ENCODE data around the gene RGL4.

RGL4 gene

DNA sequence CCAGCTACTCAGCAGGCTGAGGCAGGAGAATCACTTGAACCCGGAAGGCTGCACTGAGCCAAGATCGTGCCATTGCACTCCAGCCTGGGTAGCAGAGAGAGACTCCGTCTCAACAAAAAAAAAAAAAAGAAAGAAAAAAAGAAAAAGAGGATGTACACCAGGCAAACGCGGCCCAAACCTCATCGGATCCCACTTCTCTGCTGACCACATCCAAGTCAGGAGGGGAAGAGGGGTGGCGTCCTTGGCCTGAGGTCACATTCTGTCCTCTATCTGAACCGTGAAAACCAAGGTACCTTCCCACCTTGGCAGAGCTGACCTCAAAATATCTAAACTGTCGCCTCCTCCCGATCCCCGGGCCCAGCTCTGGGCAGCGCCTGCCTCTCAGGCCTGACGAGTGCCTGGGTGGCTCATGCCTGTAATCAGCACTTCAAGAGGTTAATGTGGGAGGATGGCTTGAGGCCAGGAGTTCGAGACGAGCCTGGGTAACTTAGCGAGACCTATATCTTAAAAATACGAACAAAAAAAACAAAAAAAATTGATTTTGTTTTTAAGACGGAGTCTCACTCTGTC lies 25.1 kb downstream of the RGL4 start:
- Histone ChIP-seq H3K36me3 (ENCODE audit: control insufficient read depth in 1 of 2, insufficient read depth in 2 of 2, low read length in 2 of 2) (peaks cover 22 to 28% of the 10 kb centered on the region in 2 experiments), H3K79me1 (ENCODE audit: low read length) (peaks cover 8% of the 10 kb centered on the region), H2BK12ac (ENCODE audit: low read length) (no peak overlapping the region), H3K14ac (ENCODE audit: low read length) (no peak overlapping the region), H2BK120ac (ENCODE audit: insufficient read depth, low read length, poor library complexity) (no peak overlapping the region), H3K23ac (ENCODE audit: low read length) (no peak overlapping the region), H4K12ac (ENCODE audit: low read depth, low read length) (no peak overlapping the region), H3K4me2 (ENCODE audit: low read length) (peak overlapping the region; percentile 0), H2AFZ (ENCODE audit: insufficient read depth, low read length, poor library complexity) (no peak overlapping the region), H3K9ac (ENCODE audit: low read length) (no peak overlapping the region), H4K8ac (ENCODE audit: low read depth, low read length) (no peak overlapping the region), H4K91ac (ENCODE audit: low read depth, low read length) (peak overlapping the region; percentile 28), H3K27me3 (ENCODE audit: insufficient read depth, low read length) (no peaks in the 10 kb centered on the region), H3K9me3 (ENCODE audit: insufficient read depth, low read depth, low read length) (no peaks in the 10 kb centered on the region), H3K4ac (ENCODE audit: low read depth, low read length) (no peak overlapping the region), H3K27ac (ENCODE audit: low read depth, low read length) (no peak overlapping the region), H3K4me3 (ENCODE audit: low read depth, low read length) (no peak overlapping the region), H3K18ac (ENCODE audit: low read length) (peak overlapping the region; percentile 75), H2BK5ac (ENCODE audit: low read depth, low read length, poor library complexity) (no peak overlapping the region), H3K79me2 (ENCODE audit: control insufficient read depth, insufficient read depth, low read length, poor library complexity) (peaks cover 6% of the 10 kb centered on the region), H3K4me1 (ENCODE audit: control insufficient read depth in 1 of 2, insufficient read depth in 2 of 2, low read length in 2 of 2) (peaks cover 4 to 5% of the 10 kb centered on the region in 2 experiments), H2AK5ac (ENCODE audit: low read length) (peak overlapping the region; percentile 59)
- DNase-seq = no peak
- no CpG with 5 or more reads among the region's 18 CpGs for WGBS (ENCODE audit: extremely low coverage, insufficient coverage, insufficient read length)

GRCh38 chr22:23716811-23717801 lies 26.3 kb downstream of the RGL4 start:
- peak overlapping the region; percentile 49 for H2BK120ac ChIP-seq (ENCODE audit: insufficient read depth, low read length, poor library complexity)
- H3K4me1 ChIP-seq (ENCODE audit: control insufficient read depth in 1 of 2, insufficient read depth in 2 of 2, low read length in 2 of 2) = peaks cover 4 to 5% of the 10 kb centered on the region in 2 experiments
- H2BK5ac ChIP-seq (ENCODE audit: low read depth, low read length, poor library complexity) = no peak overlapping the region
- H3K23ac ChIP-seq (ENCODE audit: low read length) = no peak overlapping the region
- peak overlapping the region; percentile 90 for H3K4me3 ChIP-seq (ENCODE audit: low read depth, low read length)
- no peaks in the 10 kb centered on the region for H3K27me3 ChIP-seq (ENCODE audit: insufficient read depth, low read length)
- no CpG with 5 or more reads among the region's 84 CpGs for WGBS (ENCODE audit: extremely low coverage, insufficient coverage, insufficient read length)
- H3K18ac ChIP-seq (ENCODE audit: low read length) = peak overlapping the region; percentile 20
- peak overlapping the region; percentile 40 for H3K14ac ChIP-seq (ENCODE audit: low read length)
- peak overlapping the region; percentile 70 for H3K4me2 ChIP-seq (ENCODE audit: low read length)
- H3K79me1 ChIP-seq (ENCODE audit: low read length) = peaks cover 8% of the 10 kb centered on the region
- H3K79me2 ChIP-seq (ENCODE audit: control insufficient read depth, insufficient read depth, low read length, poor library complexity) = peaks cover 6% of the 10 kb centered on the region
- peak overlapping the region; percentile 64 for H2AFZ ChIP-seq (ENCODE audit: insufficient read depth, low read length, poor library complexity)
- peak overlapping the region; percentile 82 for H4K91ac ChIP-seq (ENCODE audit: low read depth, low read length)
- peak overlapping the region; percentile 92 for H4K8ac ChIP-seq (ENCODE audit: low read depth, low read length)
- peaks cover 21 to 25% of the 10 kb centered on the region in 2 experiments for H3K36me3 ChIP-seq (ENCODE audit: control insufficient read depth in 1 of 2, insufficient read depth in 2 of 2, low read length in 2 of 2)
- peak overlapping the region; percentile 24 for H2AK5ac ChIP-seq (ENCODE audit: low read length)
- H3K4ac ChIP-seq (ENCODE audit: low read depth, low read length) = peak overlapping the region; percentile 25
- peak overlapping the region; percentile 76 for H3K9ac ChIP-seq (ENCODE audit: low read length)
- peak overlapping the region; percentile 89 for H4K12ac ChIP-seq (ENCODE audit: low read depth, low read length)
- peak; percentile 71 to 84 for DNase-seq
- no peak overlapping the region for H3K27ac ChIP-seq (ENCODE audit: low read depth, low read length)
- H2BK12ac ChIP-seq (ENCODE audit: low read length) = peak overlapping the region; percentile 20
- H3K9me3 ChIP-seq (ENCODE audit: insufficient read depth, low read depth, low read length) = no peaks in the 10 kb centered on the region

DNA sequence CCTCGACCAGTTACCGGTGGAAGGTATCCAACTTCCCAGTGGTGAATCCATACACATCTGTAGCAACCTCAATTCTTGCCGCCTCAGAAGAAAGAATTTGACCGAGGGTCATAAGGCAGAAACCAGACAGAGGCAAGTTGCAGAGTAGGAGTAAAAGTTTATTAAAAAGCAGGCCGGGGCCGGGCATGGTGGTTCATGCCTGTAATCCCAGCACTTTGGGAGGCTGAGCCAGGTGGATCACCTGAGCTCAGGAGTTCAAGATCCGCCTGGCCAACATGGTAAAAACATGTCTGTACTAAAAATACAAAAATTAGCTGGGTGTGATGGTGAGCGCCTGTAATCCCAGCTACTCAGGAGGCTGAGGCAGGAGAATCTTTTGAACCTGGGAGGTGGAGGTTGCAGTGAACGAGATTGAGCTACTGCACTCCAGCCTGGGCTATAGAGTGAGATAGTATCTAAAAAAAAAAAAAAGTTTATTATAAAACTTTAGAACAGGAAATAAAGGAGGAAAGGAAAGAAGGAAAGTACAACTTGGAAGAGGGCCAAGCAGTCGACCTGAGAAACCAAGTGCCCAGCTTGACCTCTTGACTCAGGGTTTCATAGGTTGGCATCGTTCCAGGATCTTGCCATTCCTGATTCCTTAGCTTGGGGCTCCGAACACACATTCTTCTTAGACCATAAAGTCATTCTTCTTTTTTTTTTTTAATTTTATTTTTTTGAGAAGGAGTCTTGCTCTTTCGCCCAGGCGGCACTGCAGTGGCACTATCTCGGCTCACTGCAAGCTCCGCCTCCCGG lies 27.8 kb downstream of the RGL4 start:
- Histone ChIP-seq H4K12ac (ENCODE audit: low read depth, low read length) (no peak overlapping the region), H3K27me3 (ENCODE audit: insufficient read depth, low read length) (no peaks in the 10 kb centered on the region), H4K91ac (ENCODE audit: low read depth, low read length) (no peak overlapping the region), H3K79me2 (ENCODE audit: control insufficient read depth, insufficient read depth, low read length, poor library complexity) (peaks cover 6% of the 10 kb centered on the region), H2AFZ (ENCODE audit: insufficient read depth, low read length, poor library complexity) (no peak overlapping the region), H2AK5ac (ENCODE audit: low read length) (no peak overlapping the region), H3K27ac (ENCODE audit: low read depth, low read length) (no peak overlapping the region), H3K14ac (ENCODE audit: low read length) (no peak overlapping the region), H3K79me1 (ENCODE audit: low read length) (peaks cover 8% of the 10 kb centered on the region), H3K18ac (ENCODE audit: low read length) (no peak overlapping the region), H2BK120ac (ENCODE audit: insufficient read depth, low read length, poor library complexity) (no peak overlapping the region), H3K9ac (ENCODE audit: low read length) (no peak overlapping the region), H2BK12ac (ENCODE audit: low read length) (no peak overlapping the region), H2BK5ac (ENCODE audit: low read depth, low read length, poor library complexity) (no peak overlapping the region), H3K4me2 (ENCODE audit: low read length) (no peak overlapping the region), H3K36me3 (ENCODE audit: control insufficient read depth in 1 of 2, insufficient read depth in 2 of 2, low read length in 2 of 2) (peaks cover 16% of the 10 kb centered on the region in 2 experiments), H4K8ac (ENCODE audit: low read depth, low read length) (no peak overlapping the region), H3K23ac (ENCODE audit: low read length) (no peak overlapping the region), H3K4ac (ENCODE audit: low read depth, low read length) (no peak overlapping the region), H3K4me1 (ENCODE audit: control insufficient read depth in 1 of 2, insufficient read depth in 2 of 2, low read length in 2 of 2) (peaks cover 4 to 5% of the 10 kb centered on the region in 2 experiments), H3K4me3 (ENCODE audit: low read depth, low read length) (no peak overlapping the region), H3K9me3 (ENCODE audit: insufficient read depth, low read depth, low read length) (no peaks in the 10 kb centered on the region)
- no peak for DNase-seq
- no CpG with 5 or more reads among the region's 17 CpGs for WGBS (ENCODE audit: extremely low coverage, insufficient coverage, insufficient read length)

GRCh38 chr22:23720855-23721254 lies 30.0 kb downstream of the RGL4 start:
- peaks cover 4% of the 10 kb centered on the region in 2 experiments for H3K4me1 ChIP-seq (ENCODE audit: control insufficient read depth in 1 of 2, insufficient read depth in 2 of 2, low read length in 2 of 2)
- H2BK12ac ChIP-seq (ENCODE audit: low read length) = no peak overlapping the region
- H4K8ac ChIP-seq (ENCODE audit: low read depth, low read length) = no peak overlapping the region
- H3K27me3 ChIP-seq (ENCODE audit: insufficient read depth, low read length) = no peaks in the 10 kb centered on the region
- no peak overlapping the region for H3K27ac ChIP-seq (ENCODE audit: low read depth, low read length)
- H4K91ac ChIP-seq (ENCODE audit: low read depth, low read length) = no peak overlapping the region
- peaks cover 6% of the 10 kb centered on the region for H3K79me2 ChIP-seq (ENCODE audit: control insufficient read depth, insufficient read depth, low read length, poor library complexity)
- H3K23ac ChIP-seq (ENCODE audit: low read length) = no peak overlapping the region
- H4K12ac ChIP-seq (ENCODE audit: low read depth, low read length) = no peak overlapping the region
- H3K79me1 ChIP-seq (ENCODE audit: low read length) = peaks cover 8% of the 10 kb centered on the region
- no peak for DNase-seq
- H3K4me2 ChIP-seq (ENCODE audit: low read length) = no peak overlapping the region
- H2BK120ac ChIP-seq (ENCODE audit: insufficient read depth, low read length, poor library complexity) = no peak overlapping the region
- H3K4ac ChIP-seq (ENCODE audit: low read depth, low read length) = no peak overlapping the region
- H3K4me3 ChIP-seq (ENCODE audit: low read depth, low read length) = no peak overlapping the region
- no peak overlapping the region for H2AFZ ChIP-seq (ENCODE audit: insufficient read depth, low read length, poor library complexity)
- H3K36me3 ChIP-seq (ENCODE audit: control insufficient read depth in 1 of 2, insufficient read depth in 2 of 2, low read length in 2 of 2) = peaks cover 0 to 1% of the 10 kb centered on the region in 2 experiments
- H3K9ac ChIP-seq (ENCODE audit: low read length) = no peak overlapping the region
- no peak overlapping the region for H2AK5ac ChIP-seq (ENCODE audit: low read length)
- H3K18ac ChIP-seq (ENCODE audit: low read length) = no peak overlapping the region
- no peak overlapping the region for H3K14ac ChIP-seq (ENCODE audit: low read length)
- no peaks in the 10 kb centered on the region for H3K9me3 ChIP-seq (ENCODE audit: insufficient read depth, low read depth, low read length)
- no CpG with 5 or more reads among the region's 6 CpGs for WGBS (ENCODE audit: extremely low coverage, insufficient coverage, insufficient read length)
- H2BK5ac ChIP-seq (ENCODE audit: low read depth, low read length, poor library complexity) = no peak overlapping the region

All from trophoblast cell (in vitro differentiated cells and primary cell).